HCT116 (cell line): ENCODE data around the gene PFKM.

Experiments
- CTCF ChIP-seq, 3 experiments: fragments of 200-600 bp in 1 of 3; sonication (generic) in 1 of 3; IDR thresholded peaks in 2 of 3; conservative IDR thresholded peaks in 1 of 3; 2 replicates each; pipeline ENCODE4 v1.5.1; 2012 to 2017; ENCODE audit warnings: low read depth in 2 of 3, low read length in 2 of 3, antibody characterized with exemption in 1 of 3, borderline replicate concordance in 1 of 3, control low read depth in 1 of 3, mild to moderate bottlenecking in 1 of 3, mixed read lengths in 1 of 3, mixed run types in 1 of 3, moderate library complexity in 1 of 3; ENCODE audit not compliant: insufficient read depth in 1 of 3
- ELF1 ChIP-seq: IDR thresholded peaks from 2 replicates; pipeline ENCODE4 v1.6.1; 2012; ENCODE audit warnings: low read depth, borderline replicate concordance
- EZH2 ChIP-seq: fragments of 200-600 bp; sonication (generic); IDR thresholded peaks from 2 replicates; pipeline ENCODE4 v1.6.1; 2017; ENCODE audit warnings: antibody characterized with exemption, mixed run types
- POLR2A ChIP-seq: IDR thresholded peaks from 2 replicates; pipeline ENCODE4 v1.7.0; 2011; ENCODE audit warnings: borderline replicate concordance; ENCODE audit not compliant: insufficient read depth, insufficient read length; ENCODE audit errors: extremely low read depth
- SIN3A ChIP-seq: IDR thresholded peaks from 2 replicates; pipeline ENCODE4 v1.6.1; 2012; ENCODE audit warnings: low read depth

- TF ChIP-seq CTCF (IDR thresholded peaks at IDR 0.05 in 2 of 3, conservative IDR thresholded peaks at IDR 0.05 in 1 of 3; ENCODE audit: borderline replicate concordance in 1 of 3, insufficient read depth in 1 of 3, low read depth in 2 of 3, low read length in 2 of 3), result peak in 2 of 3 experiments; percentile 34 to 42; a peak in 2 of 6 replicates
- no peak for TF ChIP-seq EZH2
- no peak for TF ChIP-seq SIN3A
- TF ChIP-seq ELF1, result no peak
- no peak for TF ChIP-seq POLR2A
Observed at GRCh38 chr12:48084066-48084465, 35.1 kb upstream of the PFKM start.
